ENCODE results near the gene MAST4. TPM values are rescaled to one million over a fixed set of nuclear protein-coding genes. Genes with fewer than 3 reads are reported as not detected.

MAST4 gene
- total and polyA plus RNA-seq, 2 of the 8 experiments (the other 6 are each of a cell fraction or from before 2014, with no cell fraction given), result 1.5 to 2.6 TPM

DNA sequence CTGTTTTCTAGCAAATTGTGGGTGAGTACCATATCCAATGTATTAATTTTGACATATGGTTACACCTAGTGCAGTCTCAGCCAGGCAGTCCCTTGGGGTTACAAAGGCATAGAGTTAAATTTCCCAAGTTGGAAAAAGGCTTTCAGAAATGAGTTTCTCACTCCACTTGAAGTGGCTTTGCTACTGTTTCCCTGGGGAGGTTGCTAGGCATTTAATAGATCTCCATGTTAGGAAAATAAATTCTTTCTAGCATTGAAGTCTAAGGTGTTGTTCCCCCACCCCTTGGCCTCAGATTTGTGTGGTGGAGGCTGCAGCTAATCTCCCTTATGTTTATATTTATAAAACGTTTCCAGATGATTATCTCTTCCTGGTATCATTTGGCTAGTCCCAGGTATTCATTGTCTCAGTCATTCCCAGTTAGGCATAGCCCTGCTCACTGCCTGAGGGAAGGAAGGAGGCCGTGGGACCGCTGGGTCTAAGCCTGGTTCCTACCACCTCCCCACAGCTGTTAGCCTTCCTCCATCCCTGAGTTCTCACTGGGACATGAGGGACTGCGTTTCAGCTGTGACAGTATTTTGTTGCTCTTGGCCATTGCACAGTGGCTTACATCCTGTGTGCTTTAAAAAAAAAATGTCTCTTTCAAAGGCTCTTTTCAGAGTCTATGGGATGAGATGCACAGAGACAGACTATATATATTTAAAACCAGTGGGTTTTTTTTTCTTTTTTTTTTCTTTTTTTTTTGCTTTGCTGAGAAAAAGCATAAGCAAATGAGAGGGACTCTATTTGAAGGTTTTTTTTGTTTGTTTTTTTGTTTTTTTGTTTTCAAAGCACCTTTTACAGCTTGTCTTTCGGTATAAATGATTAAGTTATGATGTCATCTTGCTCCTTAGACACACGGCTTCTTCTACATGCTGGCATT is 121.5 kb downstream of the MAST4 start:
- POLR2A ChIA-PET (ENCODE audit: partially characterized antibody), result no interaction called here
- CTCF ChIA-PET (ENCODE audit: partially characterized antibody), result interaction anchor here (0.6 to 1.4 kb wide), 5 partner anchors 9 to 411 kb away, joined by 3 to 5 read pairs (median 5); no protein-coding TSS in a partner anchor
- no peak for FAIRE-seq
- TF ChIP-seq NANOG (IDR thresholded peaks at IDR 0.05; ENCODE audit: insufficient read depth, low read depth, low read length, poor library complexity, severe bottlenecking) (no peak), SUZ12 (IDR thresholded peaks at IDR 0.05; ENCODE audit: low read length) (no peak), SP4 (IDR thresholded peaks at IDR 0.05; ENCODE audit: low read length) (no peak), BRCA1 (IDR thresholded peaks at IDR 0.05; ENCODE audit: low read depth, low read length) (no peak), SP2 (IDR thresholded peaks at IDR 0.05; ENCODE audit: low read length) (no peak), POU5F1 (IDR thresholded peaks at IDR 0.05; ENCODE audit: low read depth, low read length) (no peak), SIX5 (IDR thresholded peaks at IDR 0.05; ENCODE audit: low read depth, low read length) (no peak), EGR1 (IDR thresholded peaks at IDR 0.05; ENCODE audit: borderline replicate concordance, low read depth, low read length) (no peak), MAFK (IDR thresholded peaks at IDR 0.05; ENCODE audit: low read depth, low read length) (no peak), ASH2L (IDR thresholded peaks at IDR 0.05; ENCODE audit: low read length) (no peak), TAF7 (optimal IDR thresholded peaks at IDR 0.05; ENCODE audit: borderline replicate concordance, low read depth, low read length) (no peak)
- TF ChIP-seq, protein P1, sequence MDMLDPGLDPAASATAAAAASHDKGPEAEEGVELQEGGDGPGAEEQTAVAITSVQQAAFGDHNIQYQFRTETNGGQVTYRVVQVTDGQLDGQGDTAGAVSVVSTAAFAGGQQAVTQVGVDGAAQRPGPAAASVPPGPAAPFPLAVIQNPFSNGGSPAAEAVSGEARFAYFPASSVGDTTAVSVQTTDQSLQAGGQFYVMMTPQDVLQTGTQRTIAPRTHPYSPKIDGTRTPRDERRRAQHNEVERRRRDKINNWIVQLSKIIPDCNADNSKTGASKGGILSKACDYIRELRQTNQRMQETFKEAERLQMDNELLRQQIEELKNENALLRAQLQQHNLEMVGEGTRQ (IDR thresholded peaks at IDR 0.05; ENCODE audit: low read length), result no peak

More for the DNA sequence above, 121.5 kb downstream of the MAST4 start:
- no peak overlapping the region for H2BK12ac ChIP-seq (ENCODE audit: low read depth, low read length)
- H4K20me1 ChIP-seq (replicated peaks in 1 of 2; ENCODE audit: control insufficient read depth in 1 of 2, insufficient read depth in 2 of 2, low read length in 2 of 2), result no peaks in the 10 kb centered on the region
- no peak overlapping the region for H3K23ac ChIP-seq (ENCODE audit: insufficient read length)
- DNase-seq (ENCODE audit: low read depth in 1 of 2, low spot score in 2 of 2), result no peak
- H3K27me3 ChIP-seq (replicated peaks in 1 of 4; ENCODE audit: control insufficient read depth in 3 of 4, extremely low read depth in 1 of 4, insufficient read depth in 3 of 4, low read length in 3 of 4), result no peaks in the 10 kb centered on the region; a peak in 1 of 7 replicates
- H4K8ac ChIP-seq (ENCODE audit: extremely low read depth, insufficient read depth, low read length), result no peak overlapping the region
- H3K4me2 ChIP-seq (ENCODE audit: insufficient read depth in 1 of 2, low read depth in 2 of 2, low read length in 2 of 2), result no peak overlapping the region
- no peak overlapping the region for H4K91ac ChIP-seq (replicated peaks; ENCODE audit: insufficient read length, low read length)
- H2BK120ac ChIP-seq (replicated peaks; ENCODE audit: low read depth, low read length), result no peak overlapping the region
- no peak overlapping the region for H2BK5ac ChIP-seq (ENCODE audit: low read depth, low read length)
- H3K4ac ChIP-seq (replicated peaks; ENCODE audit: insufficient read length, low read depth, low read length), result no peak overlapping the region
- no peak overlapping the region for H3K9ac ChIP-seq (replicated peaks in 1 of 4; ENCODE audit: extremely low read depth in 1 of 4, low read depth in 3 of 4, low read length in 3 of 4)
- no peak overlapping the region for H3K4me3 ChIP-seq (ENCODE audit: extremely low read depth in 1 of 4, insufficient read depth in 2 of 4, low read depth in 3 of 4, low read length in 4 of 4)
- WGBS, 2 experiments (ENCODE audit: extremely low coverage in 1 of 2, insufficient coverage in 1 of 2, insufficient read length in 1 of 2, insufficient replicate concordance in 2 of 2, low coverage in 1 of 2, low lambda C conversion rate in 2 of 2, missing lambda C conversion rate in 1 of 2), result 80% methylated on average over 5 of the region's 6 CpGs; no CpG with 5 or more reads in 1 of the 2 experiments
- H2AFZ ChIP-seq (ENCODE audit: low read length), result no peak overlapping the region
- no peaks in the 10 kb centered on the region for H3K79me1 ChIP-seq (ENCODE audit: low read depth, low read length)
- H2AK5ac ChIP-seq (ENCODE audit: low read depth, low read length), result no peak overlapping the region
- H2BK20ac ChIP-seq (ENCODE audit: low read length), result no peak overlapping the region
- H3K79me2 ChIP-seq (ENCODE audit: control insufficient read depth in 1 of 2, insufficient read depth in 2 of 2, low read length in 2 of 2), result no peaks in the 10 kb centered on the region
- H3K18ac ChIP-seq (ENCODE audit: extremely low read depth, low read length), result no peak overlapping the region
- no peak overlapping the region for H3K14ac ChIP-seq (ENCODE audit: insufficient read length)
- H3K56ac ChIP-seq (replicated peaks; ENCODE audit: insufficient read length, low read depth, low read length), result no peak overlapping the region
- H3K4me1 ChIP-seq (replicated peaks in 1 of 4; ENCODE audit: control insufficient read depth in 3 of 4, insufficient read depth in 4 of 4, low read length in 3 of 4), result peaks cover 0 to 2% (median 0%) of the 10 kb centered on the region in 4 experiments; a peak in 3 of 7 replicates
- no peak overlapping the region for H2BK15ac ChIP-seq (ENCODE audit: low read length)
- H4K5ac ChIP-seq (ENCODE audit: insufficient read length, low read depth, low read length), result no peak overlapping the region
- H3K27ac ChIP-seq (ENCODE audit: low read depth, low read length), result no peak overlapping the region
- H3K23me2 ChIP-seq (ENCODE audit: low read depth, low read length), result peaks cover 4% of the 10 kb centered on the region; the same call in 1 of the 2 replicates
- no peaks in the 10 kb centered on the region for H3K36me3 ChIP-seq (ENCODE audit: control insufficient read depth in 2 of 4, insufficient read depth in 4 of 4, low read length in 3 of 4)
- no peaks in the 10 kb centered on the region for H3K9me3 ChIP-seq (ENCODE audit: insufficient read depth in 2 of 2, low read depth in 1 of 2, low read length in 1 of 2)

All from H1 (cell line).